Endothelial cell of umbilical vein (primary cell): ENCODE results near the gene CNTNAP2. TPM values are rescaled to one million over a fixed set of nuclear protein-coding genes. Genes with fewer than 3 reads are reported as not detected.

Source experiments
- BruUV-seq: library from RNA; stranded (reverse); fragments of 400-500 nt; replicated peaks from 2 replicates; lab custom pipeline; 2021; lab: Mats Ljungman, UMichigan
- CTCF ChIA-PET: fragments of 300-600, 350-600 bp; sonication (Branson Sonifier 250); formaldehyde crosslinking; loops from one replicate; lab custom pipeline; 2021; ENCODE audit warnings: antibody characterized with exemption, inconsistent platforms; lab: Charles Lee
- POLR2A ChIA-PET: fragments of 300-600, 350-600 bp; sonication (Branson Sonifier 250); formaldehyde crosslinking; loops from one replicate; lab custom pipeline; 2021; ENCODE audit warnings: antibody characterized with exemption, inconsistent platforms; lab: Charles Lee
- DNase-seq: peaks from one replicate; pipeline ENCODE4 v3.0.0-alpha.2; 2011; ENCODE audit warnings: low read depth, low spot score
- FAIRE-seq: peaks from 2 replicates; lab custom pipeline; 2011; peaks lifted over from hg19 to GRCh38; lab: Jason Lieb, UNC
- H2AFZ ChIP-seq: 2 replicates; pipeline ENCODE4 v1.6.0; 2012; ENCODE audit warnings: low read depth, low read length, control low read depth, inconsistent platforms
- H3K27ac ChIP-seq: 2 replicates; pipeline ENCODE4 v1.5.1; 2011; ENCODE audit warnings: low read depth, mild to moderate bottlenecking, control low read depth, low read length, moderate library complexity; ENCODE audit not compliant: insufficient read depth
- H3K27me3 ChIP-seq, 2 experiments: 2 replicates each; pipeline versions ENCODE4 v1.6.0 to v1.6.1; 2011; ENCODE audit warnings: low read length in 2 of 2, mixed read lengths in 1 of 2; ENCODE audit not compliant: control insufficient read depth in 2 of 2, insufficient read depth in 2 of 2
- H3K36me3 ChIP-seq, 2 experiments: 2 replicates in 1 of 2; 3 replicates in 1 of 2; pipeline ENCODE4 v1.5.1; 2011; ENCODE audit warnings: low read length in 2 of 2, mild to moderate bottlenecking in 1 of 2, moderate library complexity in 1 of 2; ENCODE audit not compliant: control insufficient read depth in 2 of 2, insufficient read depth in 2 of 2; ENCODE audit errors: extremely low read depth in 1 of 2
- H3K4me1 ChIP-seq: 3 replicates; pipeline ENCODE4 v1.5.1; 2011; ENCODE audit warnings: mild to moderate bottlenecking, low read length; ENCODE audit not compliant: control insufficient read depth, insufficient read depth; ENCODE audit errors: extremely low read depth
- H3K4me2 ChIP-seq: 2 replicates; pipeline ENCODE4 v1.6.1; 2011; ENCODE audit warnings: low read length, control low read depth, mixed read lengths; ENCODE audit not compliant: insufficient read depth
- H3K4me3 ChIP-seq, 3 experiments: fragments of 200-600 bp in 1 of 3; sonication (generic), shearing (Covaris generic) in 1 of 3; replicated peaks in 1 of 3; 2 replicates each; pipeline ENCODE4 v1.5.1; 2011 to 2016; ENCODE audit warnings: control low read depth in 3 of 3, low read length in 3 of 3, mild to moderate bottlenecking in 2 of 3, inconsistent platforms in 1 of 3, low read depth in 1 of 3, moderate library complexity in 1 of 3; ENCODE audit not compliant: insufficient read depth in 1 of 3
- H3K79me2 ChIP-seq: 2 replicates; pipeline ENCODE4 v1.6.0; 2012; ENCODE audit warnings: low read length, inconsistent platforms; ENCODE audit not compliant: control insufficient read depth, insufficient read depth
- H3K9ac ChIP-seq: replicated peaks from 2 replicates; pipeline ENCODE3; 2011; ENCODE audit warnings: low read length, control low read depth; ENCODE audit not compliant: insufficient read depth; ENCODE audit errors: extremely low read depth
- H3K9me1 ChIP-seq: replicated peaks from 3 replicates; pipeline ENCODE4 v1.6.0; 2011; ENCODE audit warnings: mild to moderate bottlenecking, low read length; ENCODE audit not compliant: control insufficient read depth, insufficient read depth; ENCODE audit errors: extremely low read depth
- H3K9me3 ChIP-seq: replicated peaks from 2 replicates; pipeline ENCODE4 v1.5.1; 2012; ENCODE audit warnings: low read length, inconsistent platforms; ENCODE audit not compliant: control insufficient read depth, insufficient read depth
- H4K20me1 ChIP-seq: replicated peaks from 2 replicates; pipeline ENCODE3; 2011; ENCODE audit warnings: mild to moderate bottlenecking, low read length; ENCODE audit not compliant: control insufficient read depth, insufficient read depth; ENCODE audit errors: extremely low read depth
- EZH2 ChIP-seq: IDR thresholded peaks from 2 replicates; pipeline ENCODE4 v1.6.1; 2012; ENCODE audit warnings: borderline replicate concordance, low read depth, mild to moderate bottlenecking, moderate library complexity, low read length, inconsistent platforms; ENCODE audit not compliant: severe bottlenecking
- JUN ChIP-seq: IDR thresholded peaks from 2 replicates; pipeline ENCODE4 v1.6.1; 2011; ENCODE audit warnings: borderline replicate concordance, low read depth; ENCODE audit not compliant: insufficient read length, insufficient read depth
- MAX ChIP-seq: IDR thresholded peaks from 2 replicates; pipeline ENCODE4 v1.6.1; 2011; ENCODE audit not compliant: insufficient read depth, insufficient read length
- MYC ChIP-seq: IDR thresholded peaks from one replicate; pipeline ENCODE4 v1.6.1; 2011; ENCODE audit warnings: mild to moderate bottlenecking, low read depth, low read length
- POLR2A ChIP-seq: IDR thresholded peaks from 2 replicates; pipeline ENCODE4 v1.6.1; 2012; ENCODE audit warnings: low read depth, mild to moderate bottlenecking, control low read depth, low read length
- POLR2AphosphoS5 ChIP-seq: IDR thresholded peaks from 2 replicates; pipeline ENCODE4 v1.6.1; 2012; ENCODE audit warnings: low read depth, mild to moderate bottlenecking, control low read depth, low read length, moderate library complexity; ENCODE audit not compliant: insufficient read depth
- dilution Hi-C: fragments of 300-500 bp; cut with MboI; formaldehyde crosslinking; loops from one replicate; pipeline ENCODE4 v1.15.0; 2019; ENCODE audit warnings: low sequenced_read_pairs; ENCODE audit not compliant: extremely low pct_ligation_motif_present
- intact Hi-C: fragments of 100-400 bp; cut with micrococcal nuclease; formaldehyde crosslinking; loops from one replicate; pipeline ENCODE4 v1.10.0; 2022
- polyA plus RNA-seq, 4 experiments: library from polyadenylated mRNA; depleted of rRNA in 3 of 4; stranded (reverse) in 3 of 4; unstranded in 1 of 4; fragments of >200 nt; gene quantifications; 2 replicates each; pipeline versions ENCODE4 v1.2.1 to v1.2.3, GENCODE V29; 2011 to 2012; ENCODE audit warnings: missing spikeins in 1 of 4
- total RNA-seq: library from RNA; stranded (reverse); gene quantifications from 2 replicates; pipeline ENCODE4 v1.2.3, GENCODE V29; 2021

The CNTNAP2 gene
- total and polyA plus RNA-seq, 2 donors (not counting 3 experiments of a cell fraction or from before 2014, with no cell fraction given): not detected

GRCh38 chr7:147298611-147299043, 1182.0 kb downstream of the CNTNAP2 start:
- no peaks in the 10 kb centered on the region for H3K4me1 ChIP-seq
- TF ChIP-seq MYC (no peak), MAX (no peak), POLR2AphosphoS5 (no peak), POLR2A (no peak), JUN (no peak), EZH2 (no peak)
- H3K9me1 ChIP-seq: no peaks in the 10 kb centered on the region
- no peaks in the 10 kb centered on the region for H3K27me3 ChIP-seq
- H3K9me3 ChIP-seq: peaks cover 2% of the 10 kb centered on the region
- no peaks in the 10 kb centered on the region for H4K20me1 ChIP-seq
- no peaks in the 10 kb centered on the region for H3K36me3 ChIP-seq
- H3K9ac ChIP-seq: no peak overlapping the region
- H3K4me3 ChIP-seq: no peak overlapping the region
- FAIRE-seq (no peak), DNase-seq (no peak)
- intact Hi-C loops (no loop called here), dilution Hi-C loops (no loop called here)
- H2AFZ ChIP-seq: no peak overlapping the region
- H3K79me2 ChIP-seq: no peaks in the 10 kb centered on the region
- no TSS peak for BruUV-seq
- no peak overlapping the region for H3K4me2 ChIP-seq
- ChIA-PET CTCF (no interaction called here), POLR2A (no interaction called here)
- H3K27ac ChIP-seq: no peak overlapping the region

GRCh38 chr7:147300293-147300692, 1183.7 kb downstream of the CNTNAP2 start:
- H3K79me2 ChIP-seq: no peaks in the 10 kb centered on the region
- TF ChIP-seq POLR2AphosphoS5 (no peak), MYC (no peak), POLR2A (no peak)
- no TSS peak for BruUV-seq
- H3K27ac ChIP-seq: no peak overlapping the region
- ChIA-PET POLR2A (no interaction called here), CTCF (no interaction called here)
- dilution Hi-C loops: no loop called here
- DNase-seq: no peak
- H3K4me2 ChIP-seq: no peak overlapping the region
- no peaks in the 10 kb centered on the region for H3K27me3 ChIP-seq
- intact Hi-C loops: no loop called here
- H3K4me3 ChIP-seq: no peak overlapping the region
- H2AFZ ChIP-seq: no peak overlapping the region
- H3K9me3 ChIP-seq: peaks cover 1% of the 10 kb centered on the region
- H4K20me1 ChIP-seq: no peaks in the 10 kb centered on the region
- H3K36me3 ChIP-seq: no peaks in the 10 kb centered on the region
- H3K9me1 ChIP-seq: no peaks in the 10 kb centered on the region
- no peak for FAIRE-seq
- H3K9ac ChIP-seq: no peak overlapping the region
- H3K4me1 ChIP-seq: no peaks in the 10 kb centered on the region
